NOMO-1 treated with DMSO at 0.1 percent for 48 hours (cell line): ENCODE results near the gene PRDM1.

Source experiments
- DNase-seq: peaks from one replicate; lab custom pipeline; 2025; ENCODE audit not compliant: unreplicated experiment; lab: John Stamatoyannopoulos, UW

PRDM1 gene

GRCh38 chr6:106114492-106114891, 28.4 kb downstream of the PRDM1 start:
- DNase-seq = no peak

DNA sequence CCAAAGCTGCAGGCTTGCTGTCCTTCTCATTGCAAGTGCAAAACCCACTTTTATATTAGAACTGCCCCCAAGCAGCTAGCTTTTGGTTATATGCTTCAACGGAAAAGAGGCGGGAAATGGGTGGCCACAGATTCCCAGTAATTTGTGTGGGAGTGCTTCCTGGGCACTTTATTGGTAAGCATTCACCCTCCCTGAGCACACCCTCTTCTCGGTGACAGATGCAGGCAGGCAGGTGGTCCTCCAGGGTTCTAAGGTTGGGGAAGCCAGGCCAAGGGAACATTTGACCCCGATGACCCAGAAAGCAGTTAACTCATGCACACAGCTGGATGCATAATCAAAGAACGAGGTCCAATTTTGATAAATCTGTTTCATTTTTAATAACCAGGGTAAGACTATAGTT, 29.1 kb downstream of the PRDM1 start:
- no peak for DNase-seq

- DNase-seq = no peak
Measured at GRCh38 chr6:106116125-106116832, 30.1 kb downstream of the PRDM1 start.

- peak; percentile 61 for DNase-seq
Measured at GRCh38 chr6:106117579-106117978, 31.4 kb downstream of the PRDM1 start.

DNA sequence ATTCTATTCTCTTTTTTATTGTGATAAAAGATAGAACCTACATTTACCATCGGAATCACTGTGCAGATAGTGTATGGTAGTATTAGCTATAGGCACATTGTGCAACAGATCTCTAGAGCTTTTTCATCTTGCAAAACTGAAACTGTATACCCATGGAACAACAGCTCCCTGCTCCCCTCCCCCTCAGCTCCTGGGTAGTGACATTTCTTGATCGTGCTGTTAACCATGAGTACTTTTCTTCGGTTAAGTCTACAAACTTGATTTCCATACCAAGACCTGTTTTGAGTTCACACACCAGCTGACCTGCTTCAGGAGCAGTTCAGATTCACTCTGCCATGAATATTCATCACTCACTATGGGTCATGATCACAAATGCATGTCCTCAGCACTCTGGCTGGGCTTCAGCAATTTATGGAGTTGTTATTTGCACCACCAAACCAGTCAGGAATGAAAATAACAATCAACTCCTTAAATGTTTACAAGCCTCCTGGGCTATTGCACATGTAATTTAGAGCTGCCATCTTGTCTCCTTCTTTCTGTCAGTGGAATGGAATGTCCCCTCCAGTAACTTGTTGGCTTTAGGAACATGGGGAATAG, 32.8 kb downstream of the PRDM1 start:
- DNase-seq = peak; percentile 62

- DNase-seq = no peak
Measured at GRCh38 chr6:106119546-106119945, 33.4 kb downstream of the PRDM1 start.

DNA sequence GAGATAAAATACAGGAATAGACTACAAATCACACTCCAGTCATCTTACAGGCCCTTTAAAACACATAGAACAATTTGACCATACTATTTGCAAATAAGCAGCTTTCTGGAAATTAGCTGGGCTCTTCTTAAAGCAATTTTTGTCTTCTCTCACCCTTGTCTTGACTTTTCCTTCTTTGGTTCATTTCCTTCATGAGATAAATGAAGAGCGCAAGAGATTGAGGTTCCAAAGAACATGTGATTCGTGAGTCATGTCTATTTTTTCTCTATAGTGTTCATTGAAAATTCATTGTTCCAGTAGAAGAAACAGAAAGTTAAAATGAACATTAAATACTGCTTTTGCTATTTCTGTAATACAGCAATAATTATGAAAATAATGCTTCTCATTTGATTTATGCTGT, 33.9 kb downstream of the PRDM1 start:
- DNase-seq = no peak

DNA sequence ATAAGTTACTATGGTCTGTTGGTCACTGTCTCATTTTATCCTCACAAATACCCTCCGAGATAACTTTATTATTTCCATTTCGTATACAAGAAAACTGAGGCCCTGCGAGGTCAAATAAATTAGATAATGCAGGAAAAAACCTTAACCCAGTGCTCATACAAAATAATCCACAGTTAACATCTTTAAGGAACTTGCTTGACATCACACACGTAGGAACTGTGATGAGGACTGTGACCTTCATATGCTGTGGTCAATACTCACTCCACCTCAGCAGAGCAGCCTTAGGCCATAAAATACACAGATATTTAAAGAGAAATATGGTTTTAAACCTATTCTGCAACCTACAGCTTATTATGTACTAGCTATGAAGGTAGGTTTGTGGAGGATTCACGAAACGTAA, 34.3 kb downstream of the PRDM1 start:
- no peak for DNase-seq

- no peak for DNase-seq
Measured at GRCh38 chr6:106122306-106122918, 36.3 kb downstream of the PRDM1 start.

GRCh38 chr6:106122938-106123656, 37.0 kb downstream of the PRDM1 start:
- DNase-seq = peak; percentile 37

GRCh38 chr6:106124015-106124414, 37.9 kb downstream of the PRDM1 start:
- peak; percentile 19 for DNase-seq

DNA sequence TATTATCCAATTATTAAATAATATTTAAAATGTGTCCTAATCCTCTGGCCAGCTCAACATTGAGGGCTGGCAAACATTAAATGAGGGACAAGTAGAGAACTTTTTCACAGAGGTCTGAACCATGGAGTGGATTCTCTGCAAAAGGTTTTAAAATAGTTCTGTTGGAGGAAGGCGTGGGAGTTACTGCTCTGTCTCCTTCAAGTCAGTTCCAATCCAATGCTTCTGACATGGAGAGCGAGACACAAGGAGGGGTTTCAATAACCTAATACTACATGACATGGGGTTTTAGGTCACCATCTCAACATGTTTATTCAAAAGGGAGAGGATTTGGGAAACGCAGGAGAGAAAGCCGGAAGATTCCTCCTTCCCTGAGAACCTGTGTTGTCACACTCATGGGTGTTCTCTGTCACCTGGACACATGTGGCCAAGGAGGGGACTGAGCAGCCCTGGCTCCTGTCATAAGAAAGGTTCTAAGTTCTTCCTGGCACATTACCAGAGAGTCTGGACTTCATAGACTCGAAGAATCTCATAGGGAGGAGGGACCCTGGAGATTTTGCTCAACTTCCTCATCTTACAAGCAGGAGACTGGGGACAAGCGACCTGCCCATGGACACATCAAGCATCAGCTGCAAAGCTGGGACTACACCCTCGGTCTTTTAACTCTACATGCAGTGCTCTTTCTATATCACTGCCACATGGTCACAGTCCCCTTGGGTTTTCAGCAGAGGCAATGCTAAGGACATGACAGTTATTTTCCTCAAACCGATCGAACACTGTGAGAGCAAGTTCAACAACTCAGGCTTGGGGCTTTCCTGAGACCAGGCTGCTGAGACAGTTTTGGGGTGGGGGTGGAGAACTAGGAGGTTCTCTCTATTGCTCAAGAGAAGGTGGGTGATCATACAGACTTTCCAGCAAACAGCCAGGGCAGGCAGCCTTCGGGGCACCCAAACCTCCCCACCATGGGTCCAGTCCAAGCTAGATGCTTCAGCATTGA, 38.6 kb downstream of the PRDM1 start:
- peak; percentile 29 for DNase-seq

DNA sequence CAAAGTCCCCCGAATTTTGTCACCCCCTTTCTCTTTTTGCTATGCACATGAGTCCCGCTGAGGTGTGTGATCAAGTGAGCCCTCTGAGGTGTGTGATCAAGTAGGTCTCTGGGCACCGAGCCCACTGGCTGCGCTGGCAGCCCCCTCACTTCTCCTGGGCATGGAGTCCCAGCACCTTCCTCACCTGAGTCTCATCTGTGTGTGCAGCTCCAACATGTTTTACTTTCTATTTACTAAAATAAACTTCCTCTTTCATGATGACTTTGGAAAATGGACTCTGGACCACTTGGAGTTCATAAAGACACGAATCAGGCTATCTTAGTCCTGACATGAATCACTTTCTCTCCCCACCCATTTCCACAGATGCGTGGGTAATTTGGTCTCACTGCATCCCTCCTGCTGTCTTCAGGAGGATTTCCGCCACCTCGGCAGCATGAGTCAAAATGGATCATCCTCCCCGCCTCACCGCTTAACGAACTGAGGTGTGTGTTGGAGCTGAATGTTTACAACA, 39.8 kb downstream of the PRDM1 start:
- peak; percentile 75 for DNase-seq

GRCh38 chr6:106126482-106126881, 40.3 kb downstream of the PRDM1 start:
- no peak for DNase-seq

DNA sequence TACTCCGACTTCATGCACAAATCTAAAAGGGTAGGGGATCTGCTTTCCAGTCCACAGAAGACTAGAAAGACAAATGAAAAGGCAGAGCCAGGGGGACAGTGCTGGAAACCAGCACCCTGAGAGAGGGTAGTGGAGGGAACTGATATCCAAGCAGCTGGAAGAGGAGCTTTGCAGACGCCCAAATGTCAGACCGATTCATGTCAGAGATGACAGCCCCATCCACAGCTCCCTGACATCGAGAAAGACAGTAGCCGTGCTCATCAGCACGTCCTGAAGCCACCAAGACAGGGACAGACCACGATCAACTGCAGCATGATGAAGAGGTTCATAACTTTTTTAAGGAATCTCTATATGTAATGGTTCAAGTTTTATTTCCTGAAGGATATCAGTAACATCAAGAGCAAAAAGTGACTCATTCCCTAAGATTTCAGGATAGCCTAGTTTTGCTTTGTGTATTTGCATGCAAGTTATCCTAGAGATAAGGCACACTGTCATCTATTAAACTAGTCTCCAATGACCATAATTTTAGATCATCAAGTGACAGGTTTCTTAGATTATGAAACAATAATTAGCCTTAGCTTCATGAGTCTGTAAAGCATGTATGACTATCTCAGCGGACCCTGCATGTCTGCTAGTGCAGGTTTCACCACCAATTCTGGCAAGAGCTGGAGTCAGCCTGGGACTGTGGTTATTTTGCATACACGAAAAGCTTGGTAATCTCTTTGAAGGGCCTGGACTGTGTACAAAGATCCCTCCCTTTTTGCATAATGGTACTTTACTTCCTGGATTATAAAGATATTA, 43.0 kb downstream of the PRDM1 start:
- peak; percentile 57 for DNase-seq

DNA sequence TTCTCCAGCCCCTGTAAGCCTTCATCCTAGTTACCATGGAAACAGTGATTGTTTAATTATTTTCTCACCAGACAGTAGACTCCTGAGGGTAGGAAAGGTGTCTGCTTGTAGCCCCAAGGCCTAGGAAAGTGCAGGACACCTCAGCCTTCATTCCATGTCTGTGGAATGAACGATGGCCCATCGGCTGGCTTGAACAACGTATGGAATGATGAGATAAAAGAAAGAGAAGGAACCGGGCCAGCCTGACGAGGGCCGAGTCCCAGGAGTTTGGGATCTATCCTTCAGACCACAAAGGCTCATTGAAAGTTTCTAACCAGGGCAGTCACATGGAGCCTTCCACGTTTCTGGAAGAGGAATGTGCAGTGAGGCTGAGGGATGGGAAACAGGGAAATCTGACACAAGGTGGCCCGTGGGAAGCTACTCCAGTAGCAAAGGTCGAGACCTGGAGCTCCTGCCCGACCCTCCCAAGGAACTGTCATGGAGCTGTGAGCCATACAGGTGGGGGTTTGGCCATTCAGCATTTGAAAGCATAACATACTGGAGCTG, 46.1 kb downstream of the PRDM1 start:
- no peak for DNase-seq

DNA sequence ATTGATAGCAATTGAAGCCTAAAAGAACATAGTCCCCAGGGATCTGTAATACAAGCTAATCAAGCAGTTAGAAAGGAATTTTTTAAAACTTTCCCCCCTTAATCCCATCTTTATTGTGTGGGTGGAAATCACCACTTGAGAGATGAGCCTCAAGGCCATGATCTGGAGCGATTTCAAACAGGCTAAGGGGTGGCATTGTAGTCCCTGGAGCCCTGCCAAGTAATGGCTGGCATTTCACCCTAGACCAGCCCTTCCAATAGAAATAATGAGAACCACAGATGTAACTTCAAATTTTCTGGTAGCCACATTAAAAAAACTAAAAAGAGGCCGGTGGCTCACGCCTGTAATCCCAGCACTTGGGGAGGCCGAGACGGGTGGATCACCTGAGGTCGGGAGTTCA, 46.9 kb downstream of the PRDM1 start:
- DNase-seq = no peak

GRCh38 chr6:106134087-106134770, 48.1 kb downstream of the PRDM1 start:
- no peak for DNase-seq
